ENCODE measurements around the gene CES4A. TPM values are rescaled to one million over a fixed set of nuclear protein-coding genes. Genes with fewer than 3 reads are reported as not detected.

The CES4A gene
- total and polyA plus RNA-seq, 7 donors: 4.2 to 41.3 (median 6.0) TPM

- intact Hi-C loops (cut with DNase I): loop anchor here (1.0 to 5.0 kb wide), 5 partner anchors 125 to 208 kb away; partner anchors contain the start of genes FBXL8 (in 1 of the 2) and TRADD (in 1 of the 2)
- H3K36me3 ChIP-seq (ENCODE audit: insufficient read depth in 1 of 2, low read depth in 1 of 2): peaks cover 0 to 20% of the 10 kb centered on the region in 2 donors
- H3K27me3 ChIP-seq (ENCODE audit: insufficient read depth in 3 of 3, low read length in 2 of 3): no peaks in the 10 kb centered on the region
- TF ChIP-seq CTCF (IDR thresholded peaks at IDR 0.05): peak; percentile 98
- H3K4me3 ChIP-seq: no peak overlapping the region
- no peaks in the 10 kb centered on the region for H3K4me1 ChIP-seq
- DNase-seq: peak; percentile 92 to 94
- H3K9me3 ChIP-seq: no peaks in the 10 kb centered on the region
- ATAC-seq: peak; percentile 93 to 98 (median 96)
- no peak overlapping the region for H3K27ac ChIP-seq
- WGBS, 3 donors: 24 to 28% (median 27%) methylated on average over 14 to 15 of the region's 15 CpGs
Measured at GRCh38 chr16:66977341-66978113, 10.9 kb upstream of the CES4A start.

GRCh38 chr16:66979011-66979717, 9.2 kb upstream of the CES4A start:
- peak; percentile 45 to 69 for DNase-seq
- Histone ChIP-seq H3K4me3 (no peak overlapping the region), H3K4me1 (no peaks in the 10 kb centered on the region), H3K36me3 (ENCODE audit: insufficient read depth in 1 of 2, low read depth in 1 of 2) (peaks cover 0 to 10% of the 10 kb centered on the region in 2 donors), H3K9me3 (no peaks in the 10 kb centered on the region), H3K27ac (no peak overlapping the region), H3K27me3 (ENCODE audit: insufficient read depth in 3 of 3, low read length in 2 of 3) (no peaks in the 10 kb centered on the region)
- intact Hi-C loops (cut with DNase I): loop anchor here (2.0 to 5.0 kb wide), 3 partner anchors 123 to 178 kb away; partner anchors contain the start of genes FBXL8 (in 1 of the 2) and TRADD (in 1 of the 2)
- no peak for TF ChIP-seq CTCF (IDR thresholded peaks at IDR 0.05)
- 53 to 56% (median 54%) methylated on average over 16 of the region's 16 CpGs for WGBS, 3 donors
- peak in 2 of 4 donors; percentile 24 to 43 for ATAC-seq

- Histone ChIP-seq H3K36me3 (ENCODE audit: insufficient read depth in 1 of 2, low read depth in 1 of 2) (peaks cover 0 to 3% of the 10 kb centered on the region in 2 donors), H3K4me1 (no peaks in the 10 kb centered on the region), H3K4me3 (no peak overlapping the region), H3K27me3 (ENCODE audit: insufficient read depth in 3 of 3, low read length in 2 of 3) (no peaks in the 10 kb centered on the region), H3K9me3 (no peaks in the 10 kb centered on the region), H3K27ac (no peak overlapping the region)
- ATAC-seq (no peak), DNase-seq (no peak)
- intact Hi-C loops (cut with DNase I): no loop called here
- no peak for TF ChIP-seq CTCF (IDR thresholded peaks at IDR 0.05)
- 93 to 97% (median 94%) methylated on average over 9 of the region's 9 CpGs for WGBS, 3 donors
Measured at GRCh38 chr16:66983033-66983432, 5.4 kb upstream of the CES4A start.

- ATAC-seq (no peak), DNase-seq (no peak)
- Histone ChIP-seq H3K4me3 (no peak overlapping the region), H3K9me3 (no peaks in the 10 kb centered on the region), H3K36me3 (ENCODE audit: insufficient read depth in 1 of 2, low read depth in 1 of 2) (peaks cover 0 to 3% of the 10 kb centered on the region in 2 donors), H3K4me1 (no peaks in the 10 kb centered on the region), H3K27me3 (ENCODE audit: insufficient read depth in 3 of 3, low read length in 2 of 3) (no peaks in the 10 kb centered on the region), H3K27ac (no peak overlapping the region)
- WGBS, 3 donors: 62 to 81% (median 74%) methylated on average over 4 of the region's 4 CpGs
- no peak for TF ChIP-seq CTCF (IDR thresholded peaks at IDR 0.05)
- intact Hi-C loops (cut with DNase I): no loop called here
Measured at GRCh38 chr16:66984892-66985311, 3.5 kb upstream of the CES4A start.
